Type B pancreatic cell (in vitro differentiated cells): ENCODE data around the gene PID1. TPM values are rescaled to one million over a fixed set of nuclear protein-coding genes. Genes with fewer than 3 reads are reported as not detected.

ENCODE experiments used
- DNase-seq: peaks from one replicate; pipeline ENCODE4 v3.0.0; 2021; ENCODE audit warnings: mixed read lengths; ENCODE audit not compliant: unreplicated experiment; ENCODE audit errors: extremely low spot score
- H3K27ac Mint-ChIP-seq: 2 replicates; pipeline ENCODE4 v1.8.0; 2021; ENCODE audit warnings: mild to moderate bottlenecking, mixed read lengths
- H3K27me3 Mint-ChIP-seq: 2 replicates; pipeline ENCODE4 v1.8.0; 2021; ENCODE audit warnings: mixed read lengths
- H3K36me3 Mint-ChIP-seq: 2 replicates; pipeline ENCODE4 v1.8.0; 2021; ENCODE audit warnings: mixed read lengths
- H3K4me1 Mint-ChIP-seq: one replicate; pipeline ENCODE4 v1.8.0; 2021; ENCODE audit warnings: mixed read lengths; ENCODE audit not compliant: unreplicated experiment
- H3K4me3 Mint-ChIP-seq: 2 replicates; pipeline ENCODE4 v1.8.0; 2021; ENCODE audit warnings: mild to moderate bottlenecking, mixed read lengths
- H3K9me3 Mint-ChIP-seq: 2 replicates; pipeline ENCODE4 v1.8.0; 2021; ENCODE audit warnings: mixed read lengths
- CTCF ChIP-seq: fragments of 200-600 bp; sonication (generic); conservative IDR thresholded peaks from 2 replicates; pipeline ENCODE4 v1.5.0; 2021; ENCODE audit warnings: antibody characterized with exemption, mild to moderate bottlenecking
- total RNA-seq: library from RNA; stranded (reverse); gene quantifications from 2 replicates; pipeline ENCODE4 v1.2.1, GENCODE V29; 2021; ENCODE audit warnings: low replicate concordance

Gene PID1
- total RNA-seq, 1 donor from 2014 or later = 0.92 TPM

GRCh38 chr2:229169751-229170150, 101.3 kb downstream of the PID1 start:
- no peak for DNase-seq
- H3K36me3 Mint-ChIP-seq = no peaks in the 10 kb centered on the region
- no peak for TF ChIP-seq CTCF
- no peak overlapping the region for H3K27ac Mint-ChIP-seq
- H3K27me3 Mint-ChIP-seq = no peaks in the 10 kb centered on the region
- H3K4me1 Mint-ChIP-seq = no peaks in the 10 kb centered on the region
- H3K9me3 Mint-ChIP-seq = peaks cover 5% of the 10 kb centered on the region
- no peak overlapping the region for H3K4me3 Mint-ChIP-seq

DNA sequence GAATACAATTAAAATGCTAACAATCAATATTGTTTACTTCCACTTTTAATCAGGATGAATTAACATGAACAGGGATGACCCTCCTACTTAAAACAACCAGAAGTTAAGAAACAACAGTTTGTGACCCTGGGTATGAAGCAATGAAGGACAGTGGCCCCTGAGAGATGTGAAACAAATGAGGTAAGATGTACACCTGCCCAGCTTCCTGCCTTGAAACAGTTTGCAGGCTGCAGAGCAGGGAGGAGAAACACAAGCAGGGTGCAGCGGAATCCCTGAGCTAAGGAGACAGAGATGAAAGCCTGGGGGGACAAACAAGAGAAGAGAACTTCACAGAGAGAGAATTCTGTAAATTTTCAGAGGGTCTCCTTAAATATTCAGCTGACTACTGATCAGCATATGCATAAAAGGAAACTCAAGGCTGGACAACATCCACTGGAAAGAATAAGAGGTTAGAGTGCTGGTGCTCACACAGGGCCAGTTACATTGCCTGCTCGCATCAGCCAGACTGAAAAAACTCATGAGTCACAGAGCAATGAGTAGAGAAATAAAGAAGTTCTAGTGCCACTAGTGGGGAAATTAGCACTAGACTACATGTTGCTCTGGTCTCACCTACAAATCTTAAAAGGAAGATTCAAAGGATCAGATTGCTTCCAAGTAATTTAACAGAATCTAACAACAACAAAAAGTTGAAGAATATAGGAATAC, 106.4 kb downstream of the PID1 start:
- peaks cover 4% of the 10 kb centered on the region for H3K4me1 Mint-ChIP-seq
- no peak overlapping the region for H3K27ac Mint-ChIP-seq
- no peaks in the 10 kb centered on the region for H3K27me3 Mint-ChIP-seq
- H3K36me3 Mint-ChIP-seq = no peaks in the 10 kb centered on the region
- no peak for DNase-seq
- H3K4me3 Mint-ChIP-seq = no peak overlapping the region
- no peaks in the 10 kb centered on the region for H3K9me3 Mint-ChIP-seq
- no peak for TF ChIP-seq CTCF

GRCh38 chr2:229163893-229164292, 107.2 kb downstream of the PID1 start:
- Mint-ChIP-seq H3K4me3 (no peak overlapping the region), H3K36me3 (no peaks in the 10 kb centered on the region), H3K4me1 (peaks cover 4% of the 10 kb centered on the region), H3K9me3 (no peaks in the 10 kb centered on the region), H3K27me3 (no peaks in the 10 kb centered on the region), H3K27ac (no peak overlapping the region)
- no peak for DNase-seq
- TF ChIP-seq CTCF = no peak

GRCh38 chr2:229162015-229162414, 109.1 kb downstream of the PID1 start:
- H3K36me3 Mint-ChIP-seq = no peaks in the 10 kb centered on the region
- H3K9me3 Mint-ChIP-seq = no peaks in the 10 kb centered on the region

GRCh38 chr2:229160984-229161383, 110.1 kb downstream of the PID1 start:
- no peak for DNase-seq
- Mint-ChIP-seq H3K36me3 (no peaks in the 10 kb centered on the region), H3K27ac (no peak overlapping the region), H3K4me1 (peaks cover 4% of the 10 kb centered on the region), H3K27me3 (no peaks in the 10 kb centered on the region), H3K4me3 (no peak overlapping the region), H3K9me3 (no peaks in the 10 kb centered on the region)
- no peak for TF ChIP-seq CTCF

More at GRCh38 chr2:229162015-229162414, 109.1 kb downstream of the PID1 start:
- Mint-ChIP-seq H3K4me1 (peaks cover 4% of the 10 kb centered on the region), H3K27ac (no peak overlapping the region), H3K27me3 (no peaks in the 10 kb centered on the region), H3K4me3 (no peak overlapping the region)
- DNase-seq = no peak
- TF ChIP-seq CTCF = no peak
